Tibial nerve (tissue), 4 donors: Measurements from ENCODE around the gene CIAO1.

ENCODE experiments used
- EP300 ChIP-seq, 2 donors: sonication (generic); formaldehyde crosslinking; IDR thresholded peaks; one replicate each; pipeline ENCODE4 v1.6.1; 2017; ENCODE audit warnings: antibody characterized with exemption in 2 of 2, mild to moderate bottlenecking in 1 of 2
- POLR2A ChIP-seq, 2 donors: fragments of 450-650 bp; IDR thresholded peaks; one replicate each; pipeline ENCODE4 v1.6.1; 2017; ENCODE audit warnings: antibody characterized with exemption in 2 of 2, mild to moderate bottlenecking in 2 of 2, moderate library complexity in 2 of 2
- TF ChIP-seq, protein P1 (sequence below), 5 experiments: fragments of 200-600 bp in 3 of 5; fragments of 450-650 bp in 2 of 5; sonication (generic) in 3 of 5; IDR thresholded peaks; one replicate each; pipeline ENCODE4 v1.5.1; 2016 to 2019; ENCODE audit warnings: antibody characterized with exemption in 5 of 5, mild to moderate bottlenecking in 3 of 5, moderate library complexity in 2 of 5

DNA sequence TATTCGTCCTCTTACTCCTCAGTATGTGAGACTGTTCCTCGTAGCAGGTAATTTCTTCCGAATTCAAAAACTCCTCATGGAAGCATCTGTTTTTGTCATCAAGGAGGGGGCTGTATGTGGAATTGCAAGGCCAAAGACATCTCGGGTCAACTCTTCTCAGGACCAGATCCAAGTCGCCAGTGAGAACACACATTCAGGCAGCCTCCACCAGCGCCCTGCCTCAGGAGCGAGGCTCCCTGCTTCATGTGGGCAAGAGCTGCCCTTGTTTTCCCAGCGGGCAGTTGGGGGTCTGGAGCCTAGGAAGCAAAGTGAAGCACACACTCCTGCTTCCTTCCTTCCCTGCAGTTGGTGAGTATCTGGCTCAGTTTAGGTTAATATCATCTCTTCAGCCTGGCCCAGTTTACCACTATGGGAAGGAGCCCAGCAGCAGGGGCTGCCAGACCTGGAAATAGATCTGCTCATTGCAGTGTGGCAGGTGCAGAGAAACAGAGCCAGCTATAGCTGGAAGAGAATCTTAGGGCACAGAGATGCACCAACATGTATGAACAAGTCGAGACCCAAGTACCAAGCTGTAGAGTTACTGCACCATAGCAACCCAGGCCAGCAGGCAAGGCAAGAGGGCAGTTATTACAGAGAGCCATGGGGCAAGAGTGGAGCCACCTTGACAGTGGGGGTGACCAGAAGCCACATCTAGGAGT is 25.5 kb upstream of the CIAO1 start:
- TF ChIP-seq POLR2A (IDR thresholded peaks at IDR 0.05): no peak
- TF ChIP-seq, protein P1, sequence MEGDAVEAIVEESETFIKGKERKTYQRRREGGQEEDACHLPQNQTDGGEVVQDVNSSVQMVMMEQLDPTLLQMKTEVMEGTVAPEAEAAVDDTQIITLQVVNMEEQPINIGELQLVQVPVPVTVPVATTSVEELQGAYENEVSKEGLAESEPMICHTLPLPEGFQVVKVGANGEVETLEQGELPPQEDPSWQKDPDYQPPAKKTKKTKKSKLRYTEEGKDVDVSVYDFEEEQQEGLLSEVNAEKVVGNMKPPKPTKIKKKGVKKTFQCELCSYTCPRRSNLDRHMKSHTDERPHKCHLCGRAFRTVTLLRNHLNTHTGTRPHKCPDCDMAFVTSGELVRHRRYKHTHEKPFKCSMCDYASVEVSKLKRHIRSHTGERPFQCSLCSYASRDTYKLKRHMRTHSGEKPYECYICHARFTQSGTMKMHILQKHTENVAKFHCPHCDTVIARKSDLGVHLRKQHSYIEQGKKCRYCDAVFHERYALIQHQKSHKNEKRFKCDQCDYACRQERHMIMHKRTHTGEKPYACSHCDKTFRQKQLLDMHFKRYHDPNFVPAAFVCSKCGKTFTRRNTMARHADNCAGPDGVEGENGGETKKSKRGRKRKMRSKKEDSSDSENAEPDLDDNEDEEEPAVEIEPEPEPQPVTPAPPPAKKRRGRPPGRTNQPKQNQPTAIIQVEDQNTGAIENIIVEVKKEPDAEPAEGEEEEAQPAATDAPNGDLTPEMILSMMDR (IDR thresholded peaks at IDR 0.05): no peak
- no peak for TF ChIP-seq EP300 (IDR thresholded peaks at IDR 0.05)
